Esophagus squamous epithelium (tissue), 5 donors: Measurements from ENCODE around the gene CCDC107. TPM values are rescaled to one million over a fixed set of nuclear protein-coding genes. Genes with fewer than 3 reads are reported as not detected.

Experiments
- DNase-seq: peaks from one replicate; lab custom pipeline; 2025; lab: John Stamatoyannopoulos, UW
- H3K27ac ChIP-seq, 4 donors: fragments of 200-600 bp; sonication (generic); one replicate each; pipeline ENCODE4 v1.5.1; 2016 to 2019; ENCODE audit warnings: mild to moderate bottlenecking in 1 of 4
- H3K27me3 ChIP-seq, 4 donors: fragments of 200-600 bp; sonication (generic); 1 replicate in 3 of 4; 2 replicates in 1 of 4; pipeline versions ENCODE4 v1.5.1 to v1.6.0; 2017 to 2021; ENCODE audit warnings: antibody characterized with exemption in 1 of 4
- H3K36me3 ChIP-seq, 3 donors: fragments of 200-600 bp; sonication (generic); one replicate each; pipeline ENCODE4 v1.5.1; 2016 to 2019
- H3K4me1 ChIP-seq, 3 donors: fragments of 200-600 bp; sonication (generic); one replicate each; pipeline ENCODE4 v1.5.1; 2017 to 2019
- H3K4me3 ChIP-seq, 4 donors: fragments of 200-600 bp; sonication (generic); 1 replicate in 3 of 4; 2 replicates in 1 of 4; pipeline ENCODE4 v1.5.1; 2016 to 2019; ENCODE audit warnings: mild to moderate bottlenecking in 2 of 4, moderate library complexity in 1 of 4
- H3K9me3 ChIP-seq, 3 donors: fragments of 200-600 bp; sonication (generic); one replicate each; pipeline ENCODE4 v1.5.1; 2016 to 2019
- CTCF ChIP-seq, 6 experiments: fragments of 450-650 bp in 4 of 6; fragments of 200-600 bp in 2 of 6; sonication (generic) in 2 of 6; IDR thresholded peaks; one replicate each; pipeline ENCODE4 v1.5.1; 2016 to 2019; ENCODE audit warnings: antibody characterized with exemption in 6 of 6, mild to moderate bottlenecking in 4 of 6, moderate library complexity in 4 of 6
- POLR2A ChIP-seq, 4 donors: fragments of 450-650 bp; IDR thresholded peaks; one replicate each; pipeline ENCODE4 v1.6.1; 2017; ENCODE audit warnings: antibody characterized with exemption in 4 of 4, mild to moderate bottlenecking in 4 of 4, moderate library complexity in 3 of 4
- WGBS, 2 donors: methylation state at CpG; one replicate each; pipeline ENCODE4 v1.1.5; 2018; 5-methylcytosine and 5-hydroxymethylcytosine counted together
- intact Hi-C: fragments of 100-400 bp; cut with DNase I; formaldehyde crosslinking; loops from one replicate; pipeline ENCODE4 v1.15.0; 2022
- total RNA-seq, 4 donors: library from RNA; depleted of rRNA; stranded (reverse); fragments of >200 nt; gene quantifications; one replicate each; pipeline ENCODE4 v1.1.0, GENCODE V29; 2016
- donor health status: DM: yes; HTN: yes; CAD: no.

Gene CCDC107
- total RNA-seq, 4 donors from 2014 or later: 6.6 to 19.6 (median 14.2) TPM

- Histone ChIP-seq H3K27me3 (no peaks in the 10 kb centered on the region), H3K9me3 (no peaks in the 10 kb centered on the region), H3K27ac (no peak overlapping the region), H3K4me1 (peaks cover 0 to 3% (median 0%) of the 10 kb centered on the region in 3 donors), H3K4me3 (no peak overlapping the region), H3K36me3 (peaks cover 92 to 100% (median 97%) of the 10 kb centered on the region in 3 donors)
- WGBS, 2 donors: 93 to 97% methylated on average over 6 of the region's 7 CpGs
- intact Hi-C loops: no loop called here
- no peak for DNase-seq
- TF ChIP-seq POLR2A (IDR thresholded peaks at IDR 0.05): no peak
- no peak for TF ChIP-seq CTCF (IDR thresholded peaks at IDR 0.05)
These were observed 44.6 kb downstream of the CCDC107 start for GRCh38 chr9:35702696-35703095.

- Histone ChIP-seq H3K27me3 (no peaks in the 10 kb centered on the region), H3K36me3 (peaks cover 85 to 100% (median 95%) of the 10 kb centered on the region in 3 donors), H3K9me3 (no peaks in the 10 kb centered on the region), H3K4me1 (no peaks in the 10 kb centered on the region), H3K27ac (no peak overlapping the region), H3K4me3 (no peak overlapping the region)
- WGBS, 2 donors: 92 to 94% methylated on average over 20 of the region's 26 CpGs
- DNase-seq: no peak
- no peak for TF ChIP-seq CTCF (IDR thresholded peaks at IDR 0.05)
- no peak for TF ChIP-seq POLR2A (IDR thresholded peaks at IDR 0.05)
- intact Hi-C loops: no loop called here
These were observed 46.0 kb downstream of the CCDC107 start for GRCh38 chr9:35703906-35704672.

GRCh38 chr9:35705372-35705771 lies 47.3 kb downstream of the CCDC107 start:
- H3K36me3 ChIP-seq: peaks cover 73 to 100% (median 90%) of the 10 kb centered on the region in 3 donors
- WGBS, 2 donors: 81 to 86% methylated on average over 4 to 7 of the region's 8 CpGs
- peak overlapping the region in 2 of 4 donors; percentile 3 to 14 for H3K27ac ChIP-seq
- DNase-seq: no peak
- H3K27me3 ChIP-seq: no peaks in the 10 kb centered on the region
- no peak for TF ChIP-seq CTCF (IDR thresholded peaks at IDR 0.05)
- TF ChIP-seq POLR2A (IDR thresholded peaks at IDR 0.05): no peak
- H3K4me1 ChIP-seq: no peaks in the 10 kb centered on the region
- intact Hi-C loops: no loop called here
- no peaks in the 10 kb centered on the region for H3K9me3 ChIP-seq
- H3K4me3 ChIP-seq: no peak overlapping the region

GRCh38 chr9:35705836-35706430 lies 47.8 kb downstream of the CCDC107 start:
- no peak for TF ChIP-seq POLR2A (IDR thresholded peaks at IDR 0.05)
- TF ChIP-seq CTCF (IDR thresholded peaks at IDR 0.05): no peak
- Histone ChIP-seq H3K9me3 (no peaks in the 10 kb centered on the region), H3K27ac (peak overlapping the region in 2 of 4 donors; percentile 3 to 14), H3K36me3 (peaks cover 74 to 100% (median 90%) of the 10 kb centered on the region in 3 donors), H3K27me3 (no peaks in the 10 kb centered on the region), H3K4me1 (no peaks in the 10 kb centered on the region), H3K4me3 (no peak overlapping the region)
- 97 to 98% methylated on average over 4 to 7 of the region's 7 CpGs for WGBS, 2 donors
- intact Hi-C loops: no loop called here
- no peak for DNase-seq

GRCh38 chr9:35706951-35707350 lies 48.9 kb downstream of the CCDC107 start:
- WGBS, 2 donors: 61% methylated on average over 2 of the region's 10 CpGs; no CpG with 5 or more reads in 1 of the 2 donors

More at GRCh38 chr9:35706951-35707350, 48.9 kb downstream of the CCDC107 start:
- no peak overlapping the region for H3K4me3 ChIP-seq
- H3K27ac ChIP-seq: no peak overlapping the region
- no peaks in the 10 kb centered on the region for H3K9me3 ChIP-seq
- H3K27me3 ChIP-seq: no peaks in the 10 kb centered on the region
- intact Hi-C loops: no loop called here
- TF ChIP-seq POLR2A (IDR thresholded peaks at IDR 0.05) (no peak), CTCF (IDR thresholded peaks at IDR 0.05) (no peak)
- H3K4me1 ChIP-seq: no peaks in the 10 kb centered on the region
- H3K36me3 ChIP-seq: peaks cover 78 to 100% (median 91%) of the 10 kb centered on the region in 3 donors
- no peak for DNase-seq
